Measurements from ENCODE around the gene FANK1.
"Not testable (repeated sequence)": the region's sequence is repeated elsewhere in the genome, so short reads cannot be mapped to it uniquely, and the experiment has no call there.

The FANK1 gene

DNA sequence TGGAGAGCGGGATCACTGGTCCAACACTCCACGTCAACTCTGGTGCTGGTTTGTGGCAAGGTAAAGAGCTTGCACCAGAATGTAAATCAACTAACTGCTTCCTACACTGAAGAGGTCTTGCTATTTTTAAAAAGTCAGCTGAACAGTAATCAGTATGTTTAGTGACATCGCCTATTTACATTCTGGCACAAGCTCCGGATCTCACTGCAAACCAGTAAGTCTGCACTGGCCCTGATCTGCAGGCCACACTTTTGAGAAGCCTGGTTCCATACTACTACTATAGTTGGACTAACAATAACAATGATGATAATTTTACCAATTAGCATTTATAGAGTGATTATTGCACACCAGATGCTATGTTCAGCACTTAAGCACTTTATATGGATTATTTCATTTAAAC is 6.9 kb upstream of the FANK1 start:
- not testable (repeated sequence) for DNase-seq

- DNase-seq: not testable (repeated sequence)
Measured at GRCh38 chr10:125892402-125892801, 4.0 kb upstream of the FANK1 start.

DNA sequence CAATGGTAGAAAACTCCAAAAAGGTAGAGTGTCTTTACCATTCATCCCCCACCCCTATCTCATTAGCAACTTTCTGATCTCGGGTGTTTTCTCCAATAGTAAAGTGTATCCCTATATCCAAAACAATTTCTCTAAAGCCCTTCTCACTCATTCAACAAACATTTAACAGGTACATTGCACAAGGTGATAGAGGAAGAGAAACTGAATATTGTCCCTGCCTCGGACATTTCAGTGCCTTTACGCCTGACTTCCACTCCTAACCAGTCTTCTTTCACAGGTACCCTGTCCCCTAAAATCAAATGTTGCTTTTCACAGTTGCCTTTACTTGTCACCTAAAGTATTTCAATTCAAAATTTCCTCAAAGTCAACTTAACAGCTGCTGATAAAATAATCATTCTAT is 2.2 kb upstream of the FANK1 start:
- DNase-seq: not testable (repeated sequence)

DNA sequence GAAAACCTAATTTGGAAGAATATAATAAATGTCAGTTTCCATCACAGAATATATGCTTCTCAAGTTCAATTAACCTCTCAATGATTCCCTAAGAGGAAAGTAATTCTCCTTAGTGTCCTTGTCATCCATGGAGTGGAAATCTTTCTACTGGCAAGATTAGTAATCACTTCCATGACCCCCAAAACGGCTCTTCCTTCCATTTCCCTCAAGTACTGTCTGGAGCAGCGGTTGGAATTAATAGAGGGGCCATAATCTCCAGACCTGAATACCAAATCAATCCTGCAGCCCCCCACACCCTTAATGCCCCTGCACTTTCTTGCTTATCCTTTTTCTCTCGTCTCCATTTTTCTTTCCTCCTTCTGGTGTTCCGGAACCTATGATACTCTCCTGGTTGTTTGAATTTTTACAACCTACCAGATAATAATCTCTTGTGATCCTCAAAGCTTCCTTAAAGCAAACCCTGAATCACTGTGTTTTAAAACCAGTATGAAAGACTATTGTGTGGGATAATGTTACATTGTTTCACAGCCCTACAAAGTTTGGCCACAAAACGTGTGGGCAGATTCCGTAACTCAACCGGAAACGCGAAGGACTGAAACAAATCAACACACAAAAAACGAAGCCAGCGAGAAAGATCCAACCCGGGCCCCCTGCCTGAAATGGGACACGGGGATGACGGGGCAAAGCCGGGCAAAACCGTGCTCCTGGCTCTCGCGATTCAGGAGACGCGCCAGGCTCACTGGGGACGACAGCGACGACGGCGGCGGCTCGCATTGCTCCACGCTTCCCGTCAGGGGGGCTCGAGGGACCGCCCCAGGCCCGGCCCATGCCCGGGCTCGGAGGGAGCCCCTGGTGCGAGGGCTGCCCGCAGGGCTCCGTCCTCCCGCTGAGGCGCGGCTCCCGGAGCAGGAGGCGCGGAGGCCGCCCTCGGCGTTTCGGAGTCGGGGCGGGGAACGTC is 955 bp upstream of the FANK1 start:
- not testable (repeated sequence) for DNase-seq

DNA sequence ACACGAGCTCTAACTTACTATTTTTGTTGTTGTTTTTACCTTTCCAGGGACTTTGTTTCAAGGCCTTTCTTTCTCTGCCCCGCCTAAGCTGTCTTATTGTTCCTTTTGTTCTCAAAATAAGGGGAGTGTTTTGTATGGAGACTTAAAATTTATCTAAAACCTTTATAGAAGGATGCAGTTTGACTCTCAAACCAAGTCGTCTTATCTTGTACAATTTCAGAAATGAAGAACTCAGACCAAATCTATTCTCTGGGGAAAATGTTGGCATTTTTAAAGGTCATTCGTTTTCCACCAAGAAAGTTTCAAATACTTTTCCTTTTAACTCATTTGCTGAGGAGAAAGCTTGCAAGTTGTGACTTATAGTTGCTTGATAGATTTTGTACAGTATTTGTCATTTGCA is 953 bp downstream of the FANK1 start:
- DNase-seq: not testable (repeated sequence)

DNA sequence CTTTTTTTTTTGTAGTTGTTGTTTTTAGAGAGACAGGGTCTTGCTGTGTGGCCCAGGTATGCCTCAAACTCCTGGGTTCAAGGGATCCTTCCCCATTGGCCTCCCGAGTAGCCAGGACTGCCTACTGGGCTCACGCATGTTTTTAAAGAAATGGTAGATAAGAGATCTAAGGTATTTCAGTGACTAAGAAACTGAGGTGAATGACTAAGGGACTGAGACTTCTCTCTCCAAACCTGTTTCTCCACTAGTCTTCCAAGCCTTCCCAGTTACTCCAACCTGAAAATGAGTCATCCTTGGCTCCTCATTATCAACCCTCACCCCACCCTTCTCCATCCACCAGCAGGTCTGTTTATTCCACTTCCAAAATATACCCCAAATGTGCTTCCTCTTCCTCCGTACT is 4.6 kb downstream of the FANK1 start:
- not testable (repeated sequence) for DNase-seq

DNA sequence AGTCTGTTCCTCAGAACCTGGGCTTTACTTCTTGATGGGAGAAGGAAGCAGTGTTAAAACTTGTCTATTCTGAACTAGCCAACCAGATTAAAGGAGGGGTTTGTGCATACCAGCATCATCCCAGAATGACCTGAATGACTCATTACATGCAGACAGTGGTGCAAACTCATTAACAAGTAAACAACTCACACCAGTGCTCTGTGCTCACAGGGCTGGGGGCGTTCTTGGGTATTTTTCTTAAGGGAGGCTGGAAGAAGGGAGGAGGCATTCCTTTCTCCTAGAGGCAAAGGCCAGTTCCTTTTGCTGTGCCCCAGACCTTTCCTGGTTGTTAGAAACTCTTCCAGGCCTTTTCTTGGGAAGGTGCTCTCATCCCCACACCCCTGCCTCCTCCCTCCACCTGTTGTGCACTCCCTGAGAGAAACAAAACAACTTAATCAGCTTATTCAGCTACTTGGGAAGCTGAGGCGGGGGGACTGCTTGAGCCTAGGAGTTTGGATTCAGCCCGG is 6.8 kb downstream of the FANK1 start:
- not testable (repeated sequence) for DNase-seq

- DNase-seq: not testable (repeated sequence)
Measured at GRCh38 chr10:125905069-125905994, 9.0 kb downstream of the FANK1 start.

- DNase-seq: not testable (repeated sequence)
Measured at GRCh38 chr10:125907598-125907997, 11.2 kb downstream of the FANK1 start.

GRCh38 chr10:125908813-125909212 is 12.4 kb downstream of the FANK1 start:
- not testable (repeated sequence) for DNase-seq

DNA sequence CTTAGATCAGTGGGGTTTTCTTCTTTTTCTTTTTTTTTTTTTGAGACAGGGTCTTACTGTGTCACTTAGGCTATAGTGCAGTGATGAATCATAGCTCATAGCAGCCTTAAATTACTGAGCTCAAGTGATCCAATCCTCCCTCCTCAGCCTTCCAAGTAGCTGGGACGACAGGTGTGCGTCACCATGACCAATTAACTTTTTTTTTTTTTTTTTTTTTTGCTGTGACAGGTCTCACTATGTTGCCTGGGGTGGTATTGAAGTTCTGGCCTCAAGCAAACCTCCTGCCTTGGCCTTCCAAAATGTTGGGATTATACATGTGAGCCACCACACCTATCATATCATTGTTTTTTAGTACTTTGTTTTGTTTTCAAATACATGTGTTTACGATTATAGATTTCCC is 13.1 kb downstream of the FANK1 start:
- DNase-seq: not testable (repeated sequence)

DNA sequence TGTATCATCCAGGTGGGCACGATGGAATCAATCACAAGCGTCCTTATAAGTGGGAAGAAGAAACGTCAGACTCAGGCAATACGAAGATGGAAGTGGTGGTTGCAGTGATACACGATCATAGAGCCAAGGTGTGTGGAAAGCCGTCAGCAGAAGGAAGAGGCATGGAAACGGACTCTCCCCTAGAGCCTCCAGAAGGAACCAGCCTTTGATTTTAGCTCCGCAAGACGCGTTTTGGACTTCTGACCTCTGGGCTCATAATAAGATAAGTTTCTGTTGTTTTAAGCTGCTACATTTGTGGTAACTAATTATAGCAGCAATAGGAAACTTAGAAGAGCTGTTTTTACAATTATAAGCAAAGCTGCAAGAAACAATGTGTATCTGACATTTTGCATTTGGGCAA is 14.8 kb downstream of the FANK1 start:
- DNase-seq: no peak

DNA sequence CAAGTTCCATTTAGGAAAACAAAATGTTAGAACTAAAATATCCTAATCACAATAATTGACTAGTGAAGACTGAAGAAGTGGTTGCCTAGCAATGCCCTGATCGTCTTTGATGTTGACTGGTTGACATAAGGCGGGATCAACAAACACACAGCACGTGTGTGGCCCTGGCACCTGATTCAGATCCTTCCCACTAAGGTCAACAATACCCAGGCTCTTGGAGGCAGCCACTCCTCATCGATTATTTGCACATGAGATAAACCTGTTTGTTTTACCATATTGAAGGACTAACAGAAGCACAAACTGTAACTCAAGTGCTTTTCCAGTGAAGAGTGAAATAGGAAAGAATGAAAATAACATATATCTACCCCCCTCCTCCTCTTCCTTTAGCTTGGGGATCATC is 15.6 kb downstream of the FANK1 start:
- DNase-seq: no peak

- DNase-seq: not testable (repeated sequence)
Measured at GRCh38 chr10:125913277-125913676, 16.9 kb downstream of the FANK1 start.

GRCh38 chr10:125916977-125917376 is 20.6 kb downstream of the FANK1 start:
- DNase-seq: no peak

DNA sequence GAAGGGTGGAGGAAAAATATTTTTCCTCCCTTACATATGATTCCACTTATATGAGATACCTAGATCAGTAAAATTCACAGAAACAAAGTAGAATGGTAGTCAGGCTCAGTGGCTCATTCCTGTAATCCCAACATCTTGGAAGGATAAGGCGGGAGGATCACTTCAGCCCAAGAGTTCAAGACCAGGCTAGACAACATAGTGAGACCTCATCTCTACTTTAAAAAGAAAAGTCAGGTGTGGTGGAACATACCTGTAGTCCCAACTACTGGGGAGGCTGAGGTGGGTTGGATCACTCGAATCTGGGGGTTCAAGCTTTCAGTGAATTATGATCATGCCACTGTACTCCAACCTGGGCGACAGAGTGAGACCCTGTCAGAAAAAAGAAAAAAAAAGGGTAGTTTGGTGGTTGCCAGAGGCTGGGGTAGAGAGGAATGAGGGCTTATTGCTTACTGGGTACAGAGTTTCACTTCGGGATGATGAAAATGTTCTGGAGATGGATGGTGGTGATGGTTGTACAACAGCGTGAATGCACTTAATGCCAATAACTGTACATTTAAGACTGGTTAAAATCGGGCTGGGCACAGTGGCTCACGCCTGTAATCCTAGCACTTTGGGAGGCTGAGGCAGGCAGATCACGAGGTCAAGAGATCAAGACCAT is 21.5 kb downstream of the FANK1 start:
- not testable (repeated sequence) for DNase-seq

DNA sequence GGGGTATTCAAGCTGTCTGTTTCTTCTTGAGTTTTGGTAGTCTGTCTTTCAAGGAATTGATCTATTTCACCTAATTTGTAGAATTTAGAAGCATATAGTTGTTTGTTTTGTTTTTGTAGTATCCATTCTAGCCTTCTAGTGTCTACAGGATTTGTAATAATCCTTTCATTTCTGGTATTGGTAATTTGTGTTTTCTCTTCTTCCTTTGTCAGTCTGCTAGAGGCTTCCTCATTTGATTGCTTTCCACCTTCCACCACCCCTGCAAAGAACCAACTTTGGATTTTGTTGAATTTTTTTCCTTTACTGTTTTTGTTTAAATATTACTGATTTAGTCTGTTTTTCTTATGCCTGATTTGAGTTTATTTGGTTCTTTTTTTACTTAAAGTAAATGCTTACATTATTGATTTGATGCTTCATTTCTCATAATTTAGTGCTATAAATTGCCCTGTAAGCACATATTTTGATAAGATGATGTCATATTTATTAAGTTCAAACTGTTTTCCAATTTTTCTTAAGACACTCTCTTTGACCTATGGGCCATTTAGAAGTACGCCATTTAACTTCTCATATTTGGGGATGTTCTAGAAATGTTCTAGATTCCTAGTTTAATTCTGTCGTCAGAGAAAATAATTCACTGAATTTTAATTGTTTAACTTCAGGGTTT is 25.4 kb downstream of the FANK1 start:
- DNase-seq: not testable (repeated sequence)

DNA sequence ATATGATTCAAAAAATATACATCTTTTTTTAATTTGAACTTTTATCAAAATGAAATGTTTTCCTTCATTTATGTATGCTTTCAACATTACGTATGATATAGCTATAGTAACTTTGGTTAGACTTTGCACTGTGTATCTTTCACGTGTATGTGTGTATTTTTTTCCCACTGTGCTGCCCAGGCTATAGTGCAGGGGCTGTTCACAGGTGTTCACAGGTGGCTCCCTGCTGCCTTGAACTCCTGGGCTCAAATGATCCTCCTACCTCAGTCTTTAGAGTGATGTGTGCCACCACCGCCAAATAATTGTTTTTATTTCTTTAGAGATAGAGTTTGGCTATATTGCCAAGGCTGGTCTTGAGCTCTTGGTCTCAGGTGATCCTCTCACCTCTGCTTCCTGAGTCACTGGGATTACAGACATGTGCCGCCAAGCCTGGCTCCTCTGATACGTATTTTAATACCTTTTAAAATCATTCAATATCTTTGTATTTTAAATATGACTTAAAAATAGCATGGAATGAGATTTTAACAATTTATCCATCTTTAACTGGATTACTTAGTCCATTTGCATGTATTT is 29.0 kb downstream of the FANK1 start:
- no peak for DNase-seq

- no peak for DNase-seq
Measured at GRCh38 chr10:125926247-125926646, 29.9 kb downstream of the FANK1 start.

GRCh38 chr10:125927265-125927664 is 30.9 kb downstream of the FANK1 start:
- not testable (repeated sequence) for DNase-seq

DNA sequence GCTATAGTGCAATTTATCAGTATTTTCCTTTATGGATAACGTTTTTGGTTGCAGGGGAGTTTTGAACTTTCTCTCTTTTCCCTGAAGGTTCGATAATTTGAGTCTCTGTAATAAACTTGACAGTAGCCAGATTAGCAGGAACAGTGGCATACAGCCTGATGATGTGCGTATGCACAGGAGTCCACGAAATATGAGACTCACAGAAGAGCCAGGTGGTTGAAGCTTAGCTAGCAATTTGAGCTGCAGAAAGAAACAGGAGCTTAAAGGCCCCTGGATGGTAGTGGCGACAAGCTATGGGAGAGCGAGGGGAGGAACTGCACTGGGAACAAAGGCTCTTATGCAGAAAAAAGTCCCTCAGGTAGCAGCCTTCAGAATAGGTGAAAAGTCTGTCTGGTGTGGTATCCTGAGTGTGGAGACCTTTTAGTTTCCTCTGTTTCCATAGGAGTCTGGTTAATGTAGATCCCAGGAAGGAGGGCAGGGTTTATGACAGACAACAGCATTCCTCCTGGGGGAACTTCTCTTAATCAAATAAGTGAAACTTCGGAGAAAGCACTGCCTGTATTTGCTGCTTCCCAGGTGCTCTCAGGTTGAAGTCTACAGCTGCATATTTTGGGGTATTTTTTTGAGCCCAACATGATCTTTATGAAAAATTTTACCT is 32.7 kb downstream of the FANK1 start:
- no peak for DNase-seq
